DND-41 (cell line): Measurements from ENCODE around the gene DFFB.

Experiments used
- CTCF ChIP-seq: IDR thresholded peaks from 2 replicates; pipeline ENCODE4 v1.5.1; 2012; ENCODE audit warnings: borderline replicate concordance, low read length, moderate library complexity, mild to moderate bottlenecking; ENCODE audit not compliant: poor library complexity, severe bottlenecking; ENCODE audit errors: extremely low read depth
- EZH2 ChIP-seq: IDR thresholded peaks from 3 replicates; pipeline ENCODE4 v1.6.1; 2012; ENCODE audit warnings: borderline replicate concordance, low read depth, mild to moderate bottlenecking, moderate library complexity, low read length, inconsistent platforms; ENCODE audit not compliant: severe bottlenecking

- TF ChIP-seq CTCF: no peak
- no peak for TF ChIP-seq EZH2
Observed at GRCh38 chr1:3817138-3817740, 40.0 kb upstream of the DFFB start.
